ENCODE data around the gene IL17B. TPM values are rescaled to one million over a fixed set of nuclear protein-coding genes. Genes with fewer than 3 reads are reported as not detected.
A peak's percentile ranks its signal among the peaks of the same experiment; 100 is the strongest.

The IL17B gene
- total RNA-seq, 1 experiment from 2014 or later: not detected

DNA sequence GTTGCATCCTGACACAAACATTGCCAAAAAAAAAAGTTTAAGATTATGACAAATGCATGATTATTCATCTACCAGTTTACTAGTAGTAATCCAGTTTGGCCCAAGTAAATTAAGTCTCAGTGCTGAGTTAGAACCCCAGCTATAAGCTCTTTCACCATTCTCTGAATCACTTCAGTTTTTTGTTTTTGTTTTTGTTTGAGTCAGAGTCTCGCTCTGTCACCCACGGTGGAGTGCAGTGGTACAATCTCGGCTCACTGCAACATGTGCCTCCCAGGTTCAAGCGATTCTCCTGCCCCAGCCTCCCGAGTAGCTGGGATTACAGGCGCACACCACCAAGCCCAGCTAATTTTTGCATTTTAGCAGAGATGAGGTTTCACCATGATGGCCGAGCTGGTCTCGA, 22.7 kb downstream of the IL17B start:
- Histone ChIP-seq H2BK15ac (ENCODE audit: low read depth, low read length) (no peak overlapping the region), H4K91ac (ENCODE audit: insufficient read length, low read depth, low read length) (no peak overlapping the region), H3K27ac (ENCODE audit: insufficient read length, low read depth, low read length) (no peak overlapping the region), H3K4ac (ENCODE audit: low read depth, low read length) (no peak overlapping the region), H3K4me1 (ENCODE audit: insufficient read depth, low read length) (no peaks in the 10 kb centered on the region; the same call in 1 of the 2 replicates), H3T11ph (ENCODE audit: low read length) (no peak overlapping the region), H3K23me2 (ENCODE audit: insufficient read length, low read depth, low read length, poor library complexity, severe bottlenecking) (peaks cover 4% of the 10 kb centered on the region), H2BK120ac (ENCODE audit: low read depth, low read length, poor library complexity, severe bottlenecking) (no peak overlapping the region), H2AFZ (ENCODE audit: low read length) (no peak overlapping the region), H2BK20ac (ENCODE audit: low read depth, low read length, poor library complexity, severe bottlenecking) (no peak overlapping the region), H3K79me1 (ENCODE audit: insufficient read depth, low read depth, low read length, poor library complexity, severe bottlenecking) (no peaks in the 10 kb centered on the region), H3K4me2 (ENCODE audit: insufficient read depth, insufficient read length, low read length) (no peak overlapping the region), H4K8ac (replicated peaks; ENCODE audit: insufficient read length, low read depth, low read length) (no peak overlapping the region), H2AK5ac (ENCODE audit: insufficient read length, low read length) (no peak overlapping the region), H3K56ac (ENCODE audit: insufficient read length, low read depth, low read length) (no peak overlapping the region), H3K27me3 (ENCODE audit: insufficient read depth, low read length) (no peaks in the 10 kb centered on the region), H2BK12ac (ENCODE audit: insufficient read length, low read depth, low read length) (no peak overlapping the region), H3K9ac (ENCODE audit: extremely low read depth, insufficient read length, low read length) (no peak overlapping the region), H3K79me2 (ENCODE audit: insufficient read depth, low read length) (no peaks in the 10 kb centered on the region), H3K23ac (ENCODE audit: insufficient read length, low read depth, low read length) (no peak overlapping the region), H2BK5ac (ENCODE audit: insufficient read length, low read length) (no peak overlapping the region), H3K14ac (ENCODE audit: insufficient read depth, low read length) (no peak overlapping the region), H3K9me3 (ENCODE audit: control insufficient read depth, low read depth, low read length) (no peaks in the 10 kb centered on the region), H4K20me1 (ENCODE audit: control insufficient read depth, insufficient read depth, insufficient read length) (no peaks in the 10 kb centered on the region), H4K5ac (ENCODE audit: insufficient read length, low read depth, low read length) (no peak overlapping the region), H3K18ac (ENCODE audit: insufficient read length, low read depth, low read length) (no peak overlapping the region)
- H3K4me1 Mint-ChIP-seq: peaks cover 18% of the 10 kb centered on the region in 2 experiments
- no CpG with 5 or more reads among the region's 8 CpGs for WGBS (ENCODE audit: extremely low coverage, insufficient read length, low lambda C conversion rate)
- H3K36me3 Mint-ChIP-seq (ENCODE audit: insufficient read depth in 1 of 3, low read depth in 3 of 3): peaks cover 7 to 44% (median 30%) of the 10 kb centered on the region in 3 experiments; a peak in 6 of 7 replicates
- no peak overlapping the region for H3K27ac Mint-ChIP-seq
- no peak for DNase-seq
- TF ChIP-seq, protein P1, sequence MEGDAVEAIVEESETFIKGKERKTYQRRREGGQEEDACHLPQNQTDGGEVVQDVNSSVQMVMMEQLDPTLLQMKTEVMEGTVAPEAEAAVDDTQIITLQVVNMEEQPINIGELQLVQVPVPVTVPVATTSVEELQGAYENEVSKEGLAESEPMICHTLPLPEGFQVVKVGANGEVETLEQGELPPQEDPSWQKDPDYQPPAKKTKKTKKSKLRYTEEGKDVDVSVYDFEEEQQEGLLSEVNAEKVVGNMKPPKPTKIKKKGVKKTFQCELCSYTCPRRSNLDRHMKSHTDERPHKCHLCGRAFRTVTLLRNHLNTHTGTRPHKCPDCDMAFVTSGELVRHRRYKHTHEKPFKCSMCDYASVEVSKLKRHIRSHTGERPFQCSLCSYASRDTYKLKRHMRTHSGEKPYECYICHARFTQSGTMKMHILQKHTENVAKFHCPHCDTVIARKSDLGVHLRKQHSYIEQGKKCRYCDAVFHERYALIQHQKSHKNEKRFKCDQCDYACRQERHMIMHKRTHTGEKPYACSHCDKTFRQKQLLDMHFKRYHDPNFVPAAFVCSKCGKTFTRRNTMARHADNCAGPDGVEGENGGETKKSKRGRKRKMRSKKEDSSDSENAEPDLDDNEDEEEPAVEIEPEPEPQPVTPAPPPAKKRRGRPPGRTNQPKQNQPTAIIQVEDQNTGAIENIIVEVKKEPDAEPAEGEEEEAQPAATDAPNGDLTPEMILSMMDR (conservative IDR thresholded peaks at IDR 0.05): no peak
- H3K9me3 Mint-ChIP-seq: no peaks in the 10 kb centered on the region
- H3K27me3 Mint-ChIP-seq (ENCODE audit: low read depth): peaks cover 4% of the 10 kb centered on the region; the same call in 1 of the 2 replicates
- peak overlapping the region; percentile 8 to 41; a peak in 3 of 5 replicates for H3K4me3 Mint-ChIP-seq

Measured in H9 (cell line).